ENCODE measurements around the gene LMTK2.
A peak's percentile ranks its signal among the peaks of the same experiment; 100 is the strongest.

Gene LMTK2

DNA sequence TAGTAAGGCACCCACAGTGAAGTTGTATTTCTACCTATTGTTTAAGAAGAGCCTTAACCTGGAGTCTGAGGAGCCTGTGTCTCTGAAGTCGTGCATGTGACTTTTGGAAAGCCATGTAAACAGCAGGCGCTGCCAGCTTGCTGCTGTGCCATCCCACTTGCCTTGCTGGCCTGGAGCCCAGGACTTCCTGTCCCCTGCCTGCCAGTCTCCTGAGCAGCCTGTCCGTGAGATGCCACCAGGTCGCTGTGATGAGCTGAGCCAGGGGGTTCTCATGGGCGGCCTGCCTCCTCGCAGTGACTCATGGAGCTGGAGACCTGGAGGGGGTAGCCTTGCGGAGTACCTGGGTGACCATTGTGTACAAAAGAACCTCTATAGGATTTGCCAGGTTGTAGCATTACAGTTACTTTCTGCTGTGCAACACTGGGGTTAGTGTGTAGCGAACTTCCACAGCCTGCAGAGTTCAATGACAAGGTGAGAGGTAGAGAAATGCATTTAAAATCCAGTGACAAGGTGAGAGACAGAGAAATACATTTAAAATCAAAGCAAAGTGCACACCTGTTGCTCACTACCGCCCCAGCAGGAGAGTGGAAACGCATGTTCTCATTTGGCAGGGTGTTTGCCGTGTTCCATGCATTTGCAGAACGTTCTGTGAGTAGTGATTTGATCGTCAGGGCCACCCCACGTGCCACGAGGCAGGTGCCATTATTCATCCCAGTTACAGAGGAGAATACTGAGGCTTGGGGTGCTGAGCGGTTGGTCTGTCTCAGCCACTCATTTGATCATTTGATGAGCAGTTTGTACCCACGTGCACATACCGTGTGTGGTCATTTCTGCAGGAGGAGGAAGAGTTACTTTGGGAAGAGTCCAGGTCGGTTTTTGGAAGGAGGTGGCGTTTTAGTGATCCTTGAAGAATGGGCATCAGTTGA lies 67.9 kb downstream of the LMTK2 start:
- DNase-seq = peak in 27 of 51 donors; percentile 11 to 81 (median 34)

GRCh38 chr7:98175260-98175940 lies 68.7 kb downstream of the LMTK2 start:
- DNase-seq = no peak

- no peak for DNase-seq
Observed at GRCh38 chr7:98177553-98177952, 70.9 kb downstream of the LMTK2 start.

GRCh38 chr7:98178321-98178720 lies 71.7 kb downstream of the LMTK2 start:
- DNase-seq = peak in 42 of 51 donors; percentile 18 to 89 (median 64)

DNA sequence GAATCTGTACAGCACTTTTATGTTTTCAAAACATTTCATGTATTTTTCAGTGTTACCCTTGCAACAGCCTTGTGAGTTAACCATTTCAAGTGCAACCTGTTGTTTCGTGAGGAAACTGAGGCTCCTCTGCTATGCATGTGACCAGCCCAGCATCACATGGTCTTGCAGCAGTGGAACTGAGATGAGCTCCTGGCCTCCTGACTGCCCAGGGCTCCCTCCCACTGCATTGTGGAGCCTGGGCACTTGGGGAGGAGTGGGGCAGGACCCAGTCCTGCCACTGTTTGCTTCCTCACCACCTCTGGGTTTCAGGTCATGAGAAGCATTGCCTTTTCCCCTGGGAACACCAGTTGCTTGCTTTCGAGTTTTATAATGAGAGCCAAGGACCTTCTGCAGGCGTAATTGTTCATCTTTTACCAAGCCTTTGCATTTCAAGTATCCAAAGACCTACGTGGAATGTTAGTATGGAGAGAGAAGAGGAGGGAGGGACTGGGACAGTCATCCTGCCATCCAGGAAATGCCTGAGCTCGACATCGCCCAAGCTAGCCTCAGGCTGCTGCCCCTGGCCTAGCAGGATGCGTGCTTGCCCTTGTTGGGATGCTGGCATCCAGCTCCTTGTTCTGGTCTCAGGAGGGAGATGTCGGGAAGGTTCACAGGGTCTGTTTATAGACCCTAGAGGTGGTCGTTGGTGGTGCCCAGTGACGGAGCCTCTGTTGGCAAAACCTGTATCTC lies 72.3 kb downstream of the LMTK2 start:
- no peak for DNase-seq

DNA sequence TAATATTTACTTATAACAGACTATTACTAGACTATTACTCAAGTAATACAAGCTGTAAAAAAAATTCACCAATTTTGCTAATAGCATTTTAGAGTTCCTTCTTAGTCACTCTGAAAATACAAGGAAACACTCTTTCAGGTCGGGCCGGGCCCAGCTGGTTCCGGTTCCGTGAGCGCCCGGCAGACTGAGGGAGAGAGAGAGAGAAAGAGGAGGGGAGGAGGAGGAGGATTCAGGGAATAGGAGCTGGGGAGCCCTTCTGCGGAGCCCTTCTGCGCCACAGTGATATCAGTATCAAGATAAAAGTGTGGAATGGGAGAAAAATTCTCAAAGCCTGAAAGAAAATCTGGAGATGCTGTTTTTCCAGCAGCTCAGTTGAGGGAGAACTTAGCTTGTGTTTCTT lies 74.1 kb downstream of the LMTK2 start:
- no peak for DNase-seq

- no peak for DNase-seq
Observed at GRCh38 chr7:98185101-98185500, 78.4 kb downstream of the LMTK2 start.

DNA sequence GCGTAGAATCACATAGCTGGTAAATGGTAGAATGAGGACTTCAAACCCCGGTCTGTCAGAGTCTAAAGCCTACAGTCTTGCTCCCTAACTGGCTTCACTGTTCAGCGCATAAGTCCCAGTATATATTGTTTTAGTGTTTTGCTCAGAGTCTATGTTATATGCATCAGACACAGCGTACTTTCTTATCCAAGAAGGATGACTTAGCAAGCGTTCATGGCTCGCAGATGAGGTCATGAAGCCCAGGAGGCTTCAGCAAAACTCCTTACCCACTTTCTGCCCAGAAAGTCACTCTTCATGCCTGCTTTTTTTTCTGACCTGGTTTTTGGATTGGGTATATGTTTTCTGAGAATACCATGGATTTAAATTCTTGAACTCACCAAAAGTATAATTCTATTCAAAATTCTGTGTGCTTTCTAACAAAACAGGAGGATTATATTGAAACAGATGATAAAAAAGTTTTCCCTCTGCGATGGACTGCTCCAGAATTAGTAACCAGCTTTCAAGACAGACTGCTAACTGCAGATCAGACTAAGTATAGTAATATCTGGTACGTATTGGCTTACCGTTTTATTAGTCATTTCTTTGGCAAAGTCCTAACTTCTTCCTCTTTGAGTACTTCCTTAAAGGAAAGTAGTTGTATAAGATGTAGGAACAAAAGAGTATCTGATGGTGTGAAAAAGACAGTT lies 79.9 kb downstream of the LMTK2 start:
- DNase-seq = no peak

- no peak for DNase-seq
Observed at GRCh38 chr7:98187138-98187502, 80.5 kb downstream of the LMTK2 start.

GRCh38 chr7:98189559-98189958 lies 82.9 kb downstream of the LMTK2 start:
- DNase-seq = no peak

GRCh38 chr7:98191668-98192431 lies 85.2 kb downstream of the LMTK2 start:
- DNase-seq = no peak

DNA sequence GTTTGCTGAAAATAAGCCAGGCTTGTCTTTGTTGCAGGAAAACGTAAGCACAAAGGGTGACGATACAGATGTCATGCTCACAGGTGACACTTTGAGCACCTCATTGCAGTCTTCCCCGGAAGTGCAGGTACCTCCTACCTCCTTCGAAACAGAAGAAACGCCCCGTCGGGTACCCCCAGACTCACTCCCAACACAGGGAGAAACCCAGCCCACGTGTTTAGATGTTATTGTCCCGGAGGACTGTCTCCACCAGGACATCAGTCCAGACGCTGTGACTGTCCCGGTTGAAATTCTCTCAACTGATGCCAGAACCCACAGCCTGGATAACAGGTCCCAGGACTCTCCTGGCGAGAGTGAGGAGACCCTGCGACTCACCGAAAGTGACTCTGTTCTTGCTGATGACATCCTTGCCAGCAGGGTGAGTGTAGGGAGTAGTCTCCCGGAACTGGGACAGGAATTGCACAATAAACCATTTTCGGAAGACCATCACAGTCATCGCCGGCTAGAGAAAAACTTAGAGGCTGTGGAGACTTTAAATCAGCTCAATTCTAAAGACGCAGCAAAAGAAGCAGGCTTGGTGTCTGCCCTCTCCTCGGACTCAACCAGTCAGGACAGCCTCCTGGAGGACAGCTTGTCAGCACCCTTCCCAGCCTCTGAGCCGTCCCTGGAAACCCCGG lies 86.3 kb downstream of the LMTK2 start:
- DNase-seq = no peak

- no peak for DNase-seq
Observed at GRCh38 chr7:98193474-98194180, 87.0 kb downstream of the LMTK2 start.

- no peak for DNase-seq
Observed at GRCh38 chr7:98194186-98194585, 87.5 kb downstream of the LMTK2 start.

DNA sequence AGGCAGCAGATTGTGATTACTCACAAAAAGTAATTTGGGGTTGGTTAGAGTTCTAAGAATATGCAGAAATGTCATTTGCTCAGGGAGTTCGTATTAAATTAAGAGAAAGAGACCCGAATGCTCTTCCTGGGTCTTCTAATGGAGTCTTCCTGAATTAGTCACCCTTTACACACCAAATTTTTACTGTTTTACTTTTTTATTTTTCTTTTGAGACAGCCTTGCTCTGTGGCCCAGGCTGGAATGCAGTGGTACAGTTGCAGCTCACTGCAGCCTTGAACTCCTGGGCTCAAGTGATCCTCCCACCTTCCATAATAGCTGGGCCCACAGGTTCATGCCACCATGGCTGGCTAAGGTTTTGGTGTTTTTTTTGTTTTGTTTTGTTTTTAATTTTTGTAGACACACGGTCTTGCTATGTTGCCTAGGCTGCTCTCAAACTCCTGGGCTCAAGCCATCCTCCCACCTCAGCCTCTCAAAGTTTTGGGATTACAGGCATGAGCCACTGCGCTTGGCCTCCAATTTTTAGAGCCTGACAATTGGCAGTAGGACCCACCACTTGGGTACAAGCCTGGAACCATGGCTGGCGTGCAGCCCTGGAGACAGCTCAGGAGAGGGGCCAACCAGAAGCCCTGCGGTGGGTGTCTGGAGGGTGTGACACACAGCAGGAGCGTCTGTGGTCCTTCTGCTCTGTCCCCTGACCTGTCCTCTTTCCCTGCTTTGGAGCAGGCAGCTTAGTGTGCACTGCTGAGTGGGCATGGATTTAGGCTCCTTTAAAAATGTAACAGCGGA lies 88.2 kb downstream of the LMTK2 start:
- DNase-seq = peak in 6 of 51 donors; percentile 18 to 31 (median 27)

GRCh38 chr7:98196706-98197605 lies 90.3 kb downstream of the LMTK2 start:
- no peak for DNase-seq

- no peak for DNase-seq
Observed at GRCh38 chr7:98199131-98199530, 92.5 kb downstream of the LMTK2 start.

GRCh38 chr7:98200364-98200763 lies 93.7 kb downstream of the LMTK2 start:
- DNase-seq = no peak
